CD4-positive, alpha-beta T cell treated with Interleukin-6 for 4 hours (primary cell): ENCODE measurements around the gene NOP14.
A peak's percentile ranks its signal among the peaks of the same experiment; 100 is the strongest.
"Not testable (repeated sequence)": the region's sequence is repeated elsewhere in the genome, so short reads cannot be mapped to it uniquely, and the experiment has no call there.

ENCODE experiments used
- DNase-seq: peaks from one replicate; pipeline ENCODE4 v3.0.0-alpha.2; 2020; ENCODE audit warnings: mixed read lengths

The NOP14 gene

DNA sequence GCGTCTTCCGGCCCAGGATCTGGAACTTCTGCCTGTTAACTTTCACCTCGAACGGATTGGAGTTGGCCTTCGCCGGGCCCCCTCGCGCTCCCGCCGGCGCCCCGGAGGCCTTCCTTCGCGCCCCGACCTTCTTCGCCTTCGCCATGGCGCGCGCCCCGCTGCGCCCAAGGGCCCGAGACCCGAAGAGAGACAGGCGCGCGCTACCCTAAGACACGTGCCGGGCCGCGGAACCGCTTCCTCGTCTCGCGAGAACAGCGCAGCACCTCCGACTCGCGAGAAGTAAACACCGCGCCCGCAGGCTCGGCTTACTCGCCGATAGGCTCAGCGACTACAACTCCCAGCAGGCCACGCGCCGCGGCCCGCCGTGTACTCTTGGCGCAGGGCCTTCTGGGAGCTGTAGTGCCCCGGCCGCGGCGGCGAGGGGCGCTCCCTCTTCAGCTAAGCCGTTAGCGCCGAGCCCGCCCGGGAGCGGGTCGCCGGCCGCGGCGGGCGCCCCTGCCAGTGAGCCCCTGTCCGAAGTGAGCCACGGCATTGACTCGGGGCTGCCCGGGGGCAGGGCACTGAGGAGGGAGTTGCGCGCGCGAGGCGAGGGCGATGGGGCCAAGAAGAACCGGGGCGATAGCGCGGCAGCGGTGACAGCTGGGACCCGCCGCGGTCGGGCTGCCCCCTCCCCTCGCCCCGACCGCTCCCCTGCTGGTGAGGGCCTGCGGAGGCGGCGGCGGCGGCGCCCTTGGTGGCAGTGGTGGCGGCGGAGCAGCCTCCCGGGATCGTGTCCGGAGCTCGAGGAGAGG, at the start of gene NOP14, which contains the start of gene GRK4:
NOP14 (minus strand) TSS at position 232 of the 791 bp plus-strand sequence; CDS start at position 145, 87 bp downstream.
GRK4 (plus strand) TSS at position 397 of the 791 bp plus-strand sequence. CDS start 500 bp downstream, outside the sequence.
- peak; percentile 98 for DNase-seq

- DNase-seq, result no peak
Observed at GRCh38 chr4:3011456-3012220, 48.4 kb upstream of the NOP14 start.

- no peak for DNase-seq
Observed at GRCh38 chr4:3010998-3011397, 47.8 kb upstream of the NOP14 start.

- DNase-seq, result no peak
Observed at GRCh38 chr4:3010577-3010976, 47.4 kb upstream of the NOP14 start.

DNA sequence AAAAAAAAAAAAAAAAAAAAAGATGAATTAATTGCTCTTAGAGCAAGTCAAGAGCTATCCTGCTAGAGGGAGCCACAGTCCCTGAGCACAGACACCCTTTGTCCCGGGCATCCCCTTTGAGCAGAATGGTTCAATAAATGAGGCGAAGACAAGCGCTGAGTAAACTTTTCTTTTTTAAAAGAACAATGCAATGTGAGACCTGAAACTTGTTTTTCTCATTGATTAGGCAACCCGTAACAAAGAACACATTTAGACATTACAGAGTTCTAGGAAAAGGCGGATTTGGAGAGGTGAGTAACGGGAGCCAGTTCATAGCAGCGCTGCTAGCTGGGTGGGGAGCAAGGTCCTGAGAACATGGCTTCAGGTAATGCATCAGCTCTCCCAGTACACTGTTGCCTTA, 46.2 kb upstream of the NOP14 start:
- no peak for DNase-seq

GRCh38 chr4:3007724-3008123, 44.5 kb upstream of the NOP14 start:
- DNase-seq, result no peak

GRCh38 chr4:2996415-2996814, 33.2 kb upstream of the NOP14 start:
- DNase-seq, result no peak

- DNase-seq, result no peak
Observed at GRCh38 chr4:2995546-2996265, 32.5 kb upstream of the NOP14 start.

DNA sequence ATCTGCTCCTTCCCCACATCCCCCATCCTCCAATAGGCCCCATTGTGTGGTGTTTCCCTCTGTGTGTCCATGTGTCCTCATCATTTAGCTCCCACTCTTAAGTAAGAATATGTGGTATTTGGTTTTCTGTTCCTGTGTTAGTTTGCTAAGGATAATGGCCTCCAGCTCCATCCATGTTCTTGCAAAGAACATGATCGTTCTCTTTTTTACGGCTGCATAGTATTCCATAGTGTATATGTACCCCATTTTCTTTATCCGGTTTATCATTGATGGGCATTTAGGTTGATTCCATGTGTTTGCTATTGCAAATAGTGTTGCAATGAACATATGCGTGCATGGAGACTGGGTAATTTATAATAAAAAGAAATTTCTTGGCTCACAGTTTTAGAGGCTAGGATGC, 31.7 kb upstream of the NOP14 start:
- no peak for DNase-seq

DNA sequence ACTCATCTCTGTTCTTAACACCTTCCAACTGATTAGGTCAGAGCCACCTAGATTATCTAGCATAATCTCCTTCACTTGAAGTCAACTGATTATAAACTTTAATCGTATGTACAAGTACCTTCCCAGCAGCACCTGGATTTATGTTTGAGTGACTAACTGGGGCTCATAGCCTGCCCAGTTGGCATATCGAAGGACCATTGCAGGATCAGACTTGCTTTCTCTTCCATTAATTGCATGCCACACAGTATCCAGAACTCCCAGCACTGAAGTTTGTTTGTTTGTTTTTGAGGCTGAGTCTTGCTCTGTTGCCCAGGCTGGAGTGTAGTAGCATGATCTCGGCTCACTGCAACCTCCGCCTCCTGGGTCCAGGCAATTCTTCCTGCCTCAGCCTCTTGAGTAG, 28.0 kb upstream of the NOP14 start:
- DNase-seq, result no peak

- not testable (repeated sequence) for DNase-seq
Observed at GRCh38 chr4:2983715-2984114, 20.5 kb upstream of the NOP14 start.

DNA sequence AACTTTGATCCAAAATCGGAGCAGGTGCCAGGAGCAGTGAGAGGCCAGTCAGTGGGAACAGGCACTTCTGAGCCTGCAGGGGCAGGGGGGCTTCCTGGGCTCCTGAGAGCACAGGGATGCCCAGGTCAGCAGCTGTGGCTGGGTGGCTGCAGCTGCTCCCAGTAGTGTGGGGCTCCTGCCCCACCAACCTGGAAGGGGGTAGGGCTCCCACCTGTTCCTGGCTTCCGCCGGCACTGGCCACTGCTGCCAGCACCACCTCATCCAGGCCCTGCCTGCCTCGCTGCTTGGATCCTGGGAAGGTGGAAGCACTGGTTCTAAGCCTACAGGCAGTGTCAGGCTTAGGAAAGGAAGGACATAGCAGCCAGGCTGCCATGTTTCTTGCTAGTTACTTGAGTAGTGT, 18.8 kb upstream of the NOP14 start:
- DNase-seq, result no peak

- DNase-seq, result no peak
Observed at GRCh38 chr4:2981256-2981819, 18.1 kb upstream of the NOP14 start.

- DNase-seq, result no peak
Observed at GRCh38 chr4:2977211-2978088, 14.2 kb upstream of the NOP14 start.

GRCh38 chr4:2971275-2971674, 8.1 kb upstream of the NOP14 start:
- no peak for DNase-seq

DNA sequence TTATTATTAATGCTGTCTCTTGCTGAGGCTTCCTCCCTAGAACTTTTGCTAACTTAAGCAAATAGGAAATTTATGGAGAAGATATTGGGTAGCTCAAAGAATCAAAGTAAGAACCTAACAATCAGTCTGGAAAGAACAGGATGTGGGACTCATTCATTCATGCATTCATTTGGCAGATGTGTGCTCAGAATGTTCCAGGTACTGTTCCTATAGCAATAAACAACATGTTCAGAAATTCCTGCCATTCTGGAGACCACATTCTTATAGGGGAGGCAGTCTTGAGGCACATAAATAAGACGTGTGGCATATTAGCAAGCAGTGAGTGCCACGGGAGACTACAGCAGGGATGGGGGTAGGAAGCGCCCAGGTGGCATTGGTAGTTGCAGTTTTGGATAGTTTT, 5.2 kb upstream of the NOP14 start:
- DNase-seq, result no peak

DNA sequence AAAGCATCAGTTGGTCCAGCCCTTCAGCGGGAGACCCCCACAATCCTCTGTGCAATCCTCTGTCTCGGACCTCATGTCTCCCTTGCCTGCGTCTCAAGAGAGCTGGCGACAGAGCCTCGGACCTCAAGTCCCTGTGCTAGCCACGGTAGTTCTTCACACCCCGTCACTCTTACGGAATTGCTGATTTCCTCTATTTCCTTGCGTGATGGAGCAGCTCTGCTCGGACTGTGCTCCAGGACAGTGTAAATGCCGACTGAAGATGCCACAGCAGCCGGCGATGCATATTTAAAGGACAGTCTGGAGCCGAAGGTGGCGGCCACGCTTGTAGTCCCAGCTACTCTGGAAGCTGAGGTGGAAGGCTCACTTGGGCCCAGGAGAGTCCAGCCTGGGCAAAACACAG, 2.1 kb upstream of the NOP14 start:
- no peak for DNase-seq

GRCh38 chr4:2964706-2965258, 1.6 kb upstream of the NOP14 start:
- no peak for DNase-seq

DNA sequence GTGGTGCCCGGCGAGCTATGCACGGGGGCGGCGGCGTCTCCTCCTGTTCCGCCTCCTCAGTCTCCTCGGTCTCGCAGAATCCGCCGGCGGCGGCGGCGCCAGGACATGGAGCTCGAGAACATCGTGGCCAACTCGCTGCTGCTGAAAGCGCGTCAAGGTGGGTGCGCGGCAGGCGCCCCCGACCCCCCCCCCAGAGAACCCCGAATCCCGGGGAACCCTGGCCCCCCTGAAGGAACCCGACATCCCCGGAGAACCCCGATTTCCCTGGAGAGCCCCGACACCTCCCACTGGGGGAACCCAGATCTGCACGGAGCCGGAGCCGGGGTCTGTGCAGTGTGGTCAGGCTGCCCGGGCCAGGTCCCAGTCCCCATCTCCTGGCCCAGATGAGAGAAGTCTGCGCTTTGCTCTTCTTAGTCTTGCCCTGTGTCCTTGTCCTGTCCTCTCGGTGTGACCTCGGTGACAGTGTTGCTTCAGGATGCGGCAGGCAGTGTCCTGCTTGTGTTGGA, 813 bp upstream of the NOP14 start:
- no peak for DNase-seq

DNA sequence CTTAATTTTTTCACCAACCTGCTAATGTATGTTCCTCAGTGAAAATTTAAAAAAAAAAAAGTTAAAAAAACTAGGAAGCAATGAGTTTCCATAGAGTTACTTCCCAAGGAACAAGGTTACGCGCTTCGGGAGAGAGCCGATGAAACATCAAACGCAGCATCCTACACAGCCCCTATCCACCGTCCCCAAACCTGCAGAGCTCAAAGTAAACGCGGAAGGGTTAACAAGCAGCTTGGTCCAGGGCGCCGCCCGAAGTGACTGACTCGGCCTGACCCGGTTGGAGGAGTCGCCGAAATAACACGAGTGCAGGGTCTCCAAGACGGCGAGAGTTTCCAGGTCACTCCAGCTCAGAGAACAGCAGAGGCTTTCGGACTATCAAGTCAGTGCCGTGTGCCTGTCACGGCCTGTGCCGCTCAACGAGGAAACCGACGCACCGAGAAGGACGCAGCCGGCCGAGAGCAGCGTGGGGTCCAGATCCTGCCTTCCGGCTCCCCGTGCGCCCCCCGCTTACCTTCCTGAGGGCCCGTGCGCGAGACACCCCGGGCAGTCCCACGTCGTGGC, 512 bp downstream of the NOP14 start:
- DNase-seq, result no peak

DNA sequence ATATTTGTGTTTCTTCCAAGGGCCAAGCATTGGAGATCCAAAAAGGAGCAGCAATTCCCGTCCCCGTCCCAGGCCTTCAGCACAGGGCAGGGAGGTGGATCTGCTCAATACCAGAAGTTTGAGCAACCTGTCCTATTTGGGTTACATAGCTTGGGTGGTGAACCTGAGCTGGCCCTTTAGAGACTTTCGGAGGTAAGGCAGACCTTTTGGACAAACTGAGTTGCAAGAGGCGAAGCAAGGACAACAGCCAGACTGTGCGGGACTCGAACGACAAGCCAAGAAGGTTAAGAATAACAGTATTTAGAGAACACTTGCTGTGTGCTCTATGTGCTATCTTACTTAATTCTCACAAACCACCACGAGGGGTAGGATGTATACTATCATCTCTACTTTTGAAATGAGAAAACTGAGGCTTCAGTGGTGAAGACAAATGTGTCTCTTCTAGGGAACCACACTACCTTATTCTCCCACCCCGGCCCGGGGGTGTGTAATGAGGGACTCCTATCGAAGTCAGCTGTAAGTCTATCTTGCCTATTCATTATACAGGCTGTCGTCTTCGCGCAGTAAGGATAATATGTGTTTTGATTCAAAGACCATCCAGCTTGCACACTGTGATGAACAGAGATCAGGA, 1.3 kb downstream of the NOP14 start:
- DNase-seq, result no peak
